CD4-positive, CD25-positive, alpha-beta regulatory T cell (primary cell): ENCODE measurements around the gene ACAA1. TPM values are rescaled to one million over a fixed set of nuclear protein-coding genes. Genes with fewer than 3 reads are reported as not detected.

Experiments
- ATAC-seq, 2 donors: fragments of 150-1000 bp; cut with Tn5 transposase; one replicate each; pipeline ENCODE4 v1.10.0; 2021; ENCODE audit warnings: low read depth in 2 of 2, moderate number of reproducible peaks in 2 of 2, moderate library complexity in 1 of 2
- DNase-seq, 3 donors: peaks; one replicate each; pipeline versions ENCODE4 v3.0.0 to v3.0.0-alpha.2; 2012 to 2022; ENCODE audit warnings: mixed read lengths in 1 of 3
- H3K27ac ChIP-seq: one replicate; pipeline ENCODE4 v1.7.0; 2013; ENCODE audit warnings: mild to moderate bottlenecking, low read length; ENCODE audit not compliant: insufficient read depth, poor library complexity, severe bottlenecking
- H3K27me3 ChIP-seq: one replicate; pipeline ENCODE4 v1.7.0; 2013; ENCODE audit warnings: low read length; ENCODE audit not compliant: control insufficient read depth, insufficient read depth
- H3K36me3 ChIP-seq: one replicate; pipeline ENCODE4 v1.7.0; 2013; ENCODE audit warnings: mild to moderate bottlenecking, low read length, moderate library complexity; ENCODE audit not compliant: control insufficient read depth, insufficient read depth
- H3K4me1 ChIP-seq: 2 replicates; pipeline ENCODE4 v1.7.0; 2013; ENCODE audit warnings: mild to moderate bottlenecking, low read length; ENCODE audit not compliant: insufficient read depth, control insufficient read depth, poor library complexity, severe bottlenecking
- H3K4me3 ChIP-seq: one replicate; pipeline ENCODE4 v1.7.0; 2013; ENCODE audit warnings: low read depth, mild to moderate bottlenecking, low read length, moderate library complexity
- H3K9me3 ChIP-seq, 2 experiments: 1 replicate in 1 of 2; 2 replicates in 1 of 2; pipeline ENCODE4 v1.7.0; 2013; ENCODE audit warnings: low read length in 2 of 2, mild to moderate bottlenecking in 1 of 2, moderate library complexity in 1 of 2; ENCODE audit not compliant: control insufficient read depth in 2 of 2
- H3K27ac Mint-ChIP-seq, 3 donors: one replicate each; pipeline ENCODE4 v1.8.0; 2020 to 2022; ENCODE audit warnings: mild to moderate bottlenecking in 3 of 3, mixed read lengths in 3 of 3, moderate library complexity in 2 of 3
- H3K27me3 Mint-ChIP-seq: one replicate; pipeline ENCODE4 v1.8.0; 2022; ENCODE audit warnings: mild to moderate bottlenecking, mixed read lengths
- H3K36me3 Mint-ChIP-seq: one replicate; pipeline ENCODE4 v1.8.0; 2020; ENCODE audit warnings: mixed read lengths
- H3K4me1 Mint-ChIP-seq, 4 donors: one replicate each; pipeline ENCODE4 v1.8.0; 2020 to 2022; ENCODE audit warnings: mixed read lengths in 4 of 4, mild to moderate bottlenecking in 1 of 4
- H3K4me3 Mint-ChIP-seq, 4 donors: one replicate each; pipeline ENCODE4 v1.8.0; 2020 to 2022; ENCODE audit warnings: mild to moderate bottlenecking in 4 of 4, mixed read lengths in 4 of 4, moderate library complexity in 3 of 4
- H3K9me3 Mint-ChIP-seq, 7 donors: one replicate each; pipeline ENCODE4 v1.8.0; 2020 to 2022; ENCODE audit warnings: mixed read lengths in 7 of 7, mild to moderate bottlenecking in 3 of 7, moderate library complexity in 2 of 7
- polyA plus RNA-seq, 4 donors: library from polyadenylated mRNA; unstranded; fragments of 300-500 nt; fragmentation: Illumina TruSeq; gene quantifications; one replicate each; pipeline ENCODE4 v1.2.3, GENCODE V29; 2021
- total RNA-seq: library from RNA; stranded (reverse); gene quantifications from one replicate; pipeline ENCODE4 v1.2.3, GENCODE V29; 2022

The ACAA1 gene
- total and polyA plus RNA-seq, 5 donors from 2014 or later: 55.6 to 80.7 (median 78.1) TPM

- Mint-ChIP-seq H3K36me3 (peaks cover 3% of the 10 kb centered on the region), H3K4me1 (peaks cover 0 to 19% (median 7%) of the 10 kb centered on the region in 4 donors), H3K9me3 (no peaks in the 10 kb centered on the region), H3K27ac (peak overlapping the region in 1 of 3 donors; percentile 63), H3K27me3 (no peaks in the 10 kb centered on the region), H3K4me3 (no peak overlapping the region)
- no peaks in the 10 kb centered on the region for H3K9me3 ChIP-seq
- no peak for ATAC-seq
- no peaks in the 10 kb centered on the region for H3K4me1 ChIP-seq
- H3K4me3 ChIP-seq: no peak overlapping the region
- no peak overlapping the region for H3K27ac ChIP-seq
- DNase-seq: no peak
- peaks cover 11% of the 10 kb centered on the region for H3K36me3 ChIP-seq
- H3K27me3 ChIP-seq: no peaks in the 10 kb centered on the region
These were observed 20.3 kb downstream of the ACAA1 start for GRCh38 chr3:38116471-38117162.

DNA sequence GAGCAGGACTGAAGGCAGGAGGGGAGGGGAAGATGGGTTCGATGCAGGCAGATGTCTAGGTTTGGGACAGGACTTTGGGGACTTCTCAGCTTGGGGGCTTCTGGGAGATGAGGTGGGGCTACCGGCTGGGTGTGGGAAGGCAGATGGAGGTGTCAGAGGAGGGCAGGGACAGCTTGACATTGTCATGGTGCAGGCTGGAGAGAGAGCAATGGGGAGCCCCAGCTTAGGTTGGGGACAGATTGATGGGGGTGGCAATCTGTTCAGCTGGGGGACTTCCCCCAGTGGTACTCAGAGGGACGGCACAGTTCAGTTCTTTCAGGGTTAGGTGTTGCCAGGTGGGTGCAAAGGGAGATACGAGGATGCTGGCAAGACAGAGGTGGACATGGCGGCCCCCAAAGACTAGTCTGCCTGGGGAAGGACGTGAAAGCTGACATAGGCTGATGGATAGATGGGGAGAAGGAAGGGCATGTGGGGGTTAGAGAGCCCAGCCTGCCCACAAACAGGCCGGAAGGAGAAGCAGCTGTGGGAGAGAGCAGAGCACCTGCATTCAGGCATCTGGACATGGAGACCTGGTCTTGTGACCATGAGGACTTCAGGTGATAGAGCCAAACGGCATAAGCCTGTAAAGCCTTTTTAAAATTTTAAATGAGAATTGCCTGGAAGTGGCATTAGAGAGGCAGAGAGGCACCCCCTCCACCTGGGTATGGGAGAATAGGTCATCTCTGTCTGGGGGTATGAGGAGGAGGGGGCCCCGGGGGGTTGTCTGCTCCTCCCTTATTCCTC lies 21.1 kb downstream of the ACAA1 start:
- H3K27me3 Mint-ChIP-seq: no peaks in the 10 kb centered on the region
- DNase-seq (no peak), ATAC-seq (no peak)
- Histone ChIP-seq H3K36me3 (peaks cover 6% of the 10 kb centered on the region), H3K4me1 (no peaks in the 10 kb centered on the region), H3K4me3 (no peak overlapping the region), H3K27ac (no peak overlapping the region), H3K9me3 (no peaks in the 10 kb centered on the region), H3K27me3 (no peaks in the 10 kb centered on the region)
- peaks cover 3% of the 10 kb centered on the region for H3K36me3 Mint-ChIP-seq
- H3K4me1 Mint-ChIP-seq: peaks cover 0 to 19% (median 7%) of the 10 kb centered on the region in 4 donors
- H3K4me3 Mint-ChIP-seq: no peak overlapping the region
- H3K9me3 Mint-ChIP-seq: no peaks in the 10 kb centered on the region
- peak overlapping the region in 1 of 3 donors; percentile 85 for H3K27ac Mint-ChIP-seq

GRCh38 chr3:38114875-38115644 lies 21.9 kb downstream of the ACAA1 start:
- Histone ChIP-seq H3K36me3 (no peaks in the 10 kb centered on the region), H3K4me3 (no peak overlapping the region), H3K4me1 (no peaks in the 10 kb centered on the region), H3K27ac (no peak overlapping the region), H3K9me3 (no peaks in the 10 kb centered on the region), H3K27me3 (no peaks in the 10 kb centered on the region)
- no peak for ATAC-seq
- no peaks in the 10 kb centered on the region for H3K27me3 Mint-ChIP-seq
- peaks cover 3% of the 10 kb centered on the region for H3K36me3 Mint-ChIP-seq
- no peak for DNase-seq
- H3K4me3 Mint-ChIP-seq: no peak overlapping the region
- no peaks in the 10 kb centered on the region for H3K9me3 Mint-ChIP-seq
- peak overlapping the region in 1 of 3 donors; percentile 85 for H3K27ac Mint-ChIP-seq
- H3K4me1 Mint-ChIP-seq: peaks cover 0 to 19% (median 7%) of the 10 kb centered on the region in 4 donors

GRCh38 chr3:38114052-38114874 lies 22.7 kb downstream of the ACAA1 start:
- ATAC-seq (no peak), DNase-seq (no peak)
- H3K4me3 ChIP-seq: no peak overlapping the region
- H3K36me3 ChIP-seq: no peaks in the 10 kb centered on the region
- H3K27me3 Mint-ChIP-seq: no peaks in the 10 kb centered on the region
- peaks cover 0 to 19% (median 7%) of the 10 kb centered on the region in 4 donors for H3K4me1 Mint-ChIP-seq
- H3K27ac ChIP-seq: no peak overlapping the region
- H3K4me1 ChIP-seq: no peaks in the 10 kb centered on the region
- peaks cover 3% of the 10 kb centered on the region for H3K36me3 Mint-ChIP-seq
- H3K27me3 ChIP-seq: no peaks in the 10 kb centered on the region
- H3K4me3 Mint-ChIP-seq: no peak overlapping the region
- no peaks in the 10 kb centered on the region for H3K9me3 Mint-ChIP-seq
- no peak overlapping the region for H3K27ac Mint-ChIP-seq
- no peaks in the 10 kb centered on the region for H3K9me3 ChIP-seq

DNA sequence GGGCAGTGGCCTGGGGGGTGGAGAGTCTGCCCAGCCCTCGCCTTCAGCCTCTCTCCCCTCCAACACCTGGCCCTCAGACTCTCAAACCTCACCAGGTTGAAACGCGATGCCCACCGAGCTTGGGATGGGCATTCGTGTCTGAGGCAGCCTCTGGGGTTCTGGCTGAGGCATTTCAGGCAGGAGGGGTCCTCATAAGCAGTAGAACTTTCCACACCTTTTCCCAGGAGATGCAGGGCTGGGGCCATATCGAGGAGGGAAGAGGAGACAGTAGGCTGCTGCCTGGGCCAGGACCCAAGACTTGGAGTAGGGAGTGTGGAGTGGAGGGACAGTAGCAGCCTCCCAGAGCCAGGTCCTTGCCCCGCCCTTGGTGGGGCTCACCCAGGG lies 24.6 kb downstream of the ACAA1 start:
- ATAC-seq (no peak), DNase-seq (no peak)
- Mint-ChIP-seq H3K27me3 (no peaks in the 10 kb centered on the region), H3K36me3 (peaks cover 5% of the 10 kb centered on the region), H3K4me3 (no peak overlapping the region), H3K9me3 (no peaks in the 10 kb centered on the region), H3K27ac (no peak overlapping the region), H3K4me1 (peaks cover 0 to 10% (median 0%) of the 10 kb centered on the region in 4 donors)
- no peak overlapping the region for H3K4me3 ChIP-seq
- H3K27ac ChIP-seq: no peak overlapping the region
- no peaks in the 10 kb centered on the region for H3K36me3 ChIP-seq
- no peaks in the 10 kb centered on the region for H3K27me3 ChIP-seq
- no peaks in the 10 kb centered on the region for H3K9me3 ChIP-seq
- no peaks in the 10 kb centered on the region for H3K4me1 ChIP-seq

DNA sequence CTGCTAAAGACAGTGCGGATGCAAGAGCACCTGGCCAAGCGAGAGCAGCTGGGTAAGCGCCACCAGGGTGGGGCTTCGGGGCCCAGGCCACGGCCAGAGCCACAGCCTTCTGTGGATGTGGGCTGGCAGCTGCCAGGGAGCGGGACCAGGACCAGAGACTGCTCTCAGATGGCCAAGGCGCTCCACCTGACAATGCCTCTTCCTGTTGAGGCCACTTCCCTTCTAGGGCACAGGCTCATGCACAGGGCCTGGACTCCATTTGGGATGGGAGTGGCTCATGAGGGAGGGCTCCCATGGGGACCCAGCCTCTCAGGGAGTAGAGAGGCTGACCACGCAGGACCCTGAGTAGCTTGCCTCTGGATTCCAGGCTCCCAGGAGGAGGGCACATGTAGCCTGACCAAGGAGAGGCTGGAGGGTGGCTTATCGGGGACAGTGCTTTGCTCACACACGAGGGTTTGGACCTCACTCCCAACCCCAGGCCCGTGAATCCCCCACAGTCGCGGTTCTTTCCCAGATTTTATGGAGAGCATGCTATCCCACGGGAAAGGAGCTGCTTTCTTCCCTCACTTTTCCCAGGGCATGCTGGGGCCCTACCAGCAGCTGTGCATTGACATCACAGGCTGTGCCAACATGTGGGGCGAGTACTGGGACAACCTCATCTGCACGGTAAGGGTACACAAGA lies 25.1 kb downstream of the ACAA1 start:
- H3K36me3 Mint-ChIP-seq: peaks cover 5% of the 10 kb centered on the region
- Histone ChIP-seq H3K4me1 (no peaks in the 10 kb centered on the region), H3K9me3 (no peaks in the 10 kb centered on the region), H3K27ac (no peak overlapping the region), H3K4me3 (no peak overlapping the region), H3K36me3 (no peaks in the 10 kb centered on the region), H3K27me3 (no peaks in the 10 kb centered on the region)
- H3K27ac Mint-ChIP-seq: no peak overlapping the region
- peaks cover 0 to 10% (median 0%) of the 10 kb centered on the region in 4 donors for H3K4me1 Mint-ChIP-seq
- H3K4me3 Mint-ChIP-seq: no peak overlapping the region
- H3K27me3 Mint-ChIP-seq: no peaks in the 10 kb centered on the region
- DNase-seq (no peak), ATAC-seq (no peak)
- no peaks in the 10 kb centered on the region for H3K9me3 Mint-ChIP-seq

GRCh38 chr3:38111201-38111600 lies 25.7 kb downstream of the ACAA1 start:
- Mint-ChIP-seq H3K4me3 (no peak overlapping the region), H3K4me1 (peaks cover 0 to 10% (median 0%) of the 10 kb centered on the region in 4 donors), H3K27ac (no peak overlapping the region), H3K9me3 (no peaks in the 10 kb centered on the region), H3K36me3 (peaks cover 5% of the 10 kb centered on the region), H3K27me3 (no peaks in the 10 kb centered on the region)
- H3K4me3 ChIP-seq: no peak overlapping the region
- no peaks in the 10 kb centered on the region for H3K36me3 ChIP-seq
- H3K4me1 ChIP-seq: no peaks in the 10 kb centered on the region
- H3K27me3 ChIP-seq: peaks cover 1% of the 10 kb centered on the region
- peaks cover 0 to under 1% of the 10 kb centered on the region in 2 experiments for H3K9me3 ChIP-seq
- ATAC-seq (no peak), DNase-seq (no peak)
- no peak overlapping the region for H3K27ac ChIP-seq
